GM19238 (cell line): Measurements from ENCODE around the gene ANKS6.
"Not testable (repeated sequence)": the region's sequence is repeated elsewhere in the genome, so short reads cannot be mapped to it uniquely, and the experiment has no call there.

ENCODE experiments used
- DNase-seq: peaks from one replicate; pipeline ENCODE4 v3.0.0; 2011; ENCODE audit warnings: low spot score; ENCODE audit not compliant: insufficient read length

Gene ANKS6

GRCh38 chr9:98702835-98703380, 93.4 kb downstream of the ANKS6 start:
- DNase-seq = no peak

- DNase-seq = no peak
Measured at GRCh38 chr9:98702340-98702739, 94.0 kb downstream of the ANKS6 start.

- DNase-seq = no peak
Measured at GRCh38 chr9:98701576-98701975, 94.8 kb downstream of the ANKS6 start.

- DNase-seq = no peak
Measured at GRCh38 chr9:98700801-98701200, 95.6 kb downstream of the ANKS6 start.

- no peak for DNase-seq
Measured at GRCh38 chr9:98698856-98699255, 97.5 kb downstream of the ANKS6 start.

- DNase-seq = no peak
Measured at GRCh38 chr9:98694943-98695342, 101.4 kb downstream of the ANKS6 start.

GRCh38 chr9:98692392-98692791, 104.0 kb downstream of the ANKS6 start:
- no peak for DNase-seq

- no peak for DNase-seq
Measured at GRCh38 chr9:98691890-98692289, 104.5 kb downstream of the ANKS6 start.

- no peak for DNase-seq
Measured at GRCh38 chr9:98690686-98691085, 105.7 kb downstream of the ANKS6 start.

- no peak for DNase-seq
Measured at GRCh38 chr9:98688710-98689495, 107.5 kb downstream of the ANKS6 start.

- no peak for DNase-seq
Measured at GRCh38 chr9:98687911-98688310, 108.4 kb downstream of the ANKS6 start.

GRCh38 chr9:98686961-98687855, 109.1 kb downstream of the ANKS6 start:
- DNase-seq = no peak

- DNase-seq = not testable (repeated sequence)
Measured at GRCh38 chr9:98684816-98685215, 111.5 kb downstream of the ANKS6 start.
